GM21447 (cell line): Measurements from ENCODE around the gene ADAMTSL1.
A peak's percentile ranks its signal among the peaks of the same experiment; 100 is the strongest.
"Not testable (repeated sequence)": the region's sequence is repeated elsewhere in the genome, so short reads cannot be mapped to it uniquely, and the experiment has no call there.

Experiments
- ATAC-seq: cut with Tn5 transposase; IDR thresholded peaks from one replicate; pipeline ENCODE4 v1.9.1; 2021; ENCODE audit not compliant: unreplicated experiment

Gene ADAMTSL1

DNA sequence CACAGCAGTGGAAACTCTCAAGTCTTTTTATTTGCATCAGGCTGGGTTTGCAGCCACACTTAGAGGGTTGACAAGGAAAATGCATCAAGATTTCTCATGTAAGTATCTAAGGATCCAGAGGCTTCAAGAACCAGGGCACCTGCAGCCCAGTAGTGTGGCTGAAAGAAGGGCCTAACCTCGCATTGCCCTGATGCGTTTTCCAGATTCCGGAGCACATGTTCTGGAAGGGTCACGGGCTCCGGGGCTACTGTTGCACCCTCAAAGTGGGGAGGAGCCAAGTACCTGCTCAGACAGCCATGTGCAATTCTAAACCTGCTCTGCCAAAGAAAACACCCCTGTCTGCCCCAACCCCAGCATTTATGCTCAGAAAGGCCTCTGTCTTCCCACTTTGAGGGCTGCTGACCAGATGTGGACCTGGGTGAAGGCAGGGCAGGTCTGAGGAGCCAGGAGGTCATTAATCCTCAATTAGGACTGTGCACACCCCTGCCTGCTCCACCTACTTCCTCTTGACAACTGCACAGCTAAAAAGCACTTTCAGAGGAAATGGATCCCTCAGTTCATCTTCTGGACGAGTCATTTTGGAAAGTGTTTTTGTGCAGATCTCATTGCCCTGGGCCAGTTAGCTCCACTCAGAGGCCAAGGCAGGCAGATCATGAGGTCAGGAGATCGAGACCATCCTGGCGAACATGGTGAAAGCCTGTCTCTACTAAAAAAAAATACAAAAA lies 448.4 kb downstream of the ADAMTSL1 start:
- ATAC-seq, result no peak

DNA sequence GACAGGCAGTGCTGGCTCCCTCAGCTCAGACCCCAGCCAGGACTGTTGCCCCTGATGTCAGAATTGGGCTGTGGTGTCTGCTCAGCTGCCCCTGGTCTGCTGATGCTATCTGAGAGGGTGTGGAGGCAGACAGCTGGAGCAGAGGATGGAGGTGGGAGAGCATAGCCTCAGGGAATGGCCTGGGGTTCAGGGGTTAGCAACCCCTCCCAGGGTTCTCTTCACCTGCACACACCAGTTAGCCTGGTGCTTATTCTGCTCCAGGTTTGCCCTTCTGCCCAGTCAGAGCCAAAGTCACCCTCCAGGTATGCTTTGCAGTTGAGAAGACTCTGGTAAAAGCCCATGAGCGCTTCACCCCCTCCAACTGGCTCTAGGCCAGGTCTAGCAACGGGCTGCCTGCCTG lies 449.2 kb downstream of the ADAMTSL1 start:
- no peak for ATAC-seq

- ATAC-seq, result no peak
Observed at GRCh38 chr9:18923671-18924430, 449.9 kb downstream of the ADAMTSL1 start.

DNA sequence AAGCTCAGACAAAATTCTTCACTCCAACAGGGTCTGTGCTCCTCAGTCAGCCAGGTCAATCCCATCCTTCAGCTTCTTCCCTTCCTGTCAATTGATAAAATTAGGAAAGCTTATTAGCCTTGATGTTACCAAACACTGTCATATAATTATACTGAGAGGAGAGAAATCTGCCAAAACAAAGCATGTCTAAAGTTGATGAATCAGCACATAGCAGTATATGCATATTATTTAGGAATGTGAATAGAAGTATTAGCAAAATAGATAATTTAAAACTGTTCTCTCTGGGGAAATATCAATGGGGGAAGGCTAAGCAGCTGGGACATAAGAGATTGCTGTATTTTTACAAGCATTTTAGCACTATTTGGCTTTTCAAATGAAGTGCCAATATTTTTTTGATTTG lies 451.9 kb downstream of the ADAMTSL1 start:
- no peak for ATAC-seq

DNA sequence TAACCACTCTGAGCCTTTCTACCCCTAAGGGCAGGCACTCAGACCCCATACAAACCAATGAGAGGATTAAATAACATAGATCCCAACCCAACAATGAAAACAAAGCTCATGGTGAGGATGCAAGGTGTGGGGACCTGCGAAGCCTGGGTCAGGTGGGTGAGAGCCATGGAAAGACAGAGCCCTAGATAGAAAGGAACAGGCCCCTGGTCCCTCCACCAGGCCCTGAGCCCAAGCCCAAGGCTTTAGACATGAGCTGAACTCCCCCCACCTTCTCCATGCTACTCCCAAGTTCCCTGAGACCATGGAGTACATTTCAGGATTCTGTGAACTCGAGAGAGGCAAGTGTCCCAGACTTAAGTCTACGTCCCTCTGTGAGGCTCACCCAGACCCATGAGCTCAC lies 452.6 kb downstream of the ADAMTSL1 start:
- no peak for ATAC-seq

GRCh38 chr9:18928711-18929110 lies 454.8 kb downstream of the ADAMTSL1 start:
- ATAC-seq, result no peak

DNA sequence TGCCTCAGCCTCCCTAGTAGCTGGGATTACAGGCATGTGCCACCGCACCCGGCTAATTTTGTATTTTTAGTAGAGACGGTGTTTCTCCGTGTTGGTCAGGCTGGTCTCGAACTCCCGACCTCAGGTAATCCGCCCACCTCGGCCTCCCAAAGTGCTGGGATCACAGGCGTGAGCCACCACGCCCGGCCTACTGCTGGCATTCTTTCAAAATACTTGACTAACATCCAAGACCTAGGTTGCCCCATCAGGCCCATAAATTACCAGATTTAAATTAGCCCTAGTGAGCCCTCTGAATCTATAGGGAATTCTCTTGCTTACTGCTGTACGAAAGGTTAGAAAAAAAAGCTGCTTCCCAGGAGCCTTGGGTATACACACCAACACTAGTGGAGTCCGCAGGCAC lies 456.7 kb downstream of the ADAMTSL1 start:
- not testable (repeated sequence) for ATAC-seq

GRCh38 chr9:18935541-18935940 lies 461.6 kb downstream of the ADAMTSL1 start:
- ATAC-seq, result no peak

DNA sequence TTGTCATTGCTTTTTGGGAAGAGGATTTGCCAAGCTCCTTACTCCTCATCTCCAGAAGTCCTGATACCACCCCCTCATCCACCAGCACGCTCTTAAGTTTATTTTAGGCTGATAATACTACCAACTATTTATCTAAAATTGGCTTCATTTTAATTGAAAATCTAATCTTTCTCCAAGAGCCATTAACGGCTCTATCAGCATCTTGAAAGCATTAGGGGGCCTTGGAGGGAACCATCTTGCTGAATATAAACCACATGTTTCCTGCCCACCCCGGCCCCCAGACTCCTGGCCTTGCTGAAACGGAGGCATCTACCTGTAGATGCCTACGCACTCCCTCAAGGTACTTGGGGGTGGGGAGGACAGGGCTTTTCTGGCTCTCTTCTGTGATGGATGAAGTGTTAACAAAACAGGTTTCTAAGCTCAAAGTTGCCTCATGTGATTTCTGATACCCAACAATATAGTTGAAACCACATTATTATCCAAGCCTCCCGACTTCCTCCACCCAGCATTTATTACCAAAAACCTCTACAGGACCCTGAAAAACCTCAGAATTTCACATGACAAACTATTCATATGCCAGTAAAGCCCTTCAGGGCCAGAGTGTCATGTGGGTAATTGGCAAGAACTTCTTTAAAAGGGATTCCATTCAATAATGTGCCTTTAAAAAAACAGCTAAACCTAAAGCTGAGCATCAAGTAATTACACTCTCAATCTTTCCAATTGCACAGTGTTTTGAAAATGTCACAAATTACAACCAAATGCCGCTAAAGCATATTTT lies 462.3 kb downstream of the ADAMTSL1 start:
- ATAC-seq, result no peak

- ATAC-seq, result no peak
Observed at GRCh38 chr9:18939943-18940342, 466.0 kb downstream of the ADAMTSL1 start.

DNA sequence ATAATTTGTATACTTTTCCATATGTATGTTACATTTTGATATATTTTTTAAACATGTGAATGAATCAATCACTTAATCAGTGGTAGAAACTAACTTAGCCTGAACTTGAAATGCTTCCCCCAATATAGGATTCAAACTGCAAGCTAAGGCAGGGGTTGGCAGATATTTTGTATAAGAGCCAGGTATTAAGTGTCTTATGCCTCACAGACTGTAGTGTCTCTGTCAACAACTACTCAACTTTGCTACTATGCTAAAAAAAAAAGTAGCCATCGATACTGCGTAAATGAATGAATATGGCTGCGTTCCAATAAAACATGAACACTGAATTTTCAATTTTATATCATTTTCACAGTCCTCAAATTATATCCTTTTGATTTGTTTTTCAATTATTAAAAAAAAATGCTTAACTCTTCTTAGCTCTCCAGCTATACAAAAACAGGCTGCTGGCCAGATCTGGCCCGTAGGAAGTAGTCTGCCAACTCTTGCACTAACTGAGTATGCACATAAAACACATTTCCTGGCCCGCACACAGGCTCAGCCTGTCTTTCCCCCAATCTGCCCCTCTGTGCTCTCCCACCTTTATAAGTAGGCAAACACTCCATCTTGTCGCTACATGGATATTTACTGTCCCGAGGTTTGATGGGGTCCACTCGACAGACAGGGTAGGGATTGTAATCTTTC lies 467.2 kb downstream of the ADAMTSL1 start:
- no peak for ATAC-seq

GRCh38 chr9:18942801-18943200 lies 468.8 kb downstream of the ADAMTSL1 start:
- no peak for ATAC-seq

- ATAC-seq, result peak; percentile 55
Observed at GRCh38 chr9:18947892-18948339, 474.0 kb downstream of the ADAMTSL1 start.

- ATAC-seq, result no peak
Observed at GRCh38 chr9:18951936-18952335, 478.0 kb downstream of the ADAMTSL1 start.

GRCh38 chr9:18955626-18956025 lies 481.7 kb downstream of the ADAMTSL1 start:
- ATAC-seq, result no peak
